Smooth muscle cell of the brain vasculature (primary cell): ENCODE data around the gene UBR1.
"Not testable (repeated sequence)": the region's sequence is repeated elsewhere in the genome, so short reads cannot be mapped to it uniquely, and the experiment has no call there.

ENCODE experiments used
- DNase-seq: peaks from one replicate; pipeline ENCODE4 v3.0.0-alpha.2; 2012; ENCODE audit warnings: low read depth, low spot score

UBR1 gene

GRCh38 chr15:42974202-42974862 is 131.5 kb downstream of the UBR1 start:
- no peak for DNase-seq

GRCh38 chr15:42973114-42973513 is 132.7 kb downstream of the UBR1 start:
- DNase-seq, result no peak

- DNase-seq, result no peak
These were observed 134.0 kb downstream of the UBR1 start for GRCh38 chr15:42971830-42972229.

GRCh38 chr15:42964476-42964875 is 141.4 kb downstream of the UBR1 start:
- DNase-seq, result no peak

- no peak for DNase-seq
These were observed 150.3 kb downstream of the UBR1 start for GRCh38 chr15:42955518-42955917.

- no peak for DNase-seq
These were observed 151.5 kb downstream of the UBR1 start for GRCh38 chr15:42954291-42954690.

GRCh38 chr15:42948898-42949297 is 156.9 kb downstream of the UBR1 start:
- not testable (repeated sequence) for DNase-seq

- DNase-seq, result no peak
These were observed 165.3 kb downstream of the UBR1 start for GRCh38 chr15:42940527-42940926.

GRCh38 chr15:42939841-42940240 is 166.0 kb downstream of the UBR1 start:
- no peak for DNase-seq

GRCh38 chr15:42937143-42937542 is 168.7 kb downstream of the UBR1 start:
- no peak for DNase-seq

- DNase-seq, result no peak
These were observed 171.8 kb downstream of the UBR1 start for GRCh38 chr15:42933886-42934667.

GRCh38 chr15:42932833-42933515 is 172.9 kb downstream of the UBR1 start:
- no peak for DNase-seq

- no peak for DNase-seq
These were observed 173.9 kb downstream of the UBR1 start for GRCh38 chr15:42931702-42932486.

GRCh38 chr15:42929306-42929848 is 176.5 kb downstream of the UBR1 start:
- DNase-seq, result no peak

- DNase-seq, result peak; percentile 9
These were observed 184.5 kb downstream of the UBR1 start for GRCh38 chr15:42921342-42921731.

GRCh38 chr15:42920519-42921341 is 185.1 kb downstream of the UBR1 start, which contains the start of gene TTBK2:
Gene TTBK2, minus strand, starts transcription at chr15:42920778. Its CDS starts 42,161 bp downstream, at chr15:42878617.
- peak; percentile 97 for DNase-seq

- DNase-seq, result no peak
These were observed 185.9 kb downstream of the UBR1 start for GRCh38 chr15:42919799-42920518.

- no peak for DNase-seq
These were observed 186.5 kb downstream of the UBR1 start for GRCh38 chr15:42919308-42919707.

GRCh38 chr15:42918047-42918446 is 187.8 kb downstream of the UBR1 start:
- DNase-seq, result no peak
